Chondrocyte (in vitro differentiated cells): ENCODE measurements around the gene AMPH. TPM values are rescaled to one million over a fixed set of nuclear protein-coding genes. Genes with fewer than 3 reads are reported as not detected.

Experiments
- DNase-seq: peaks from one replicate; pipeline ENCODE4 v3.0.0; 2021; ENCODE audit warnings: mixed read lengths, low spot score
- H3K27ac Mint-ChIP-seq: one replicate; pipeline ENCODE4 v1.8.0; 2021; ENCODE audit warnings: mild to moderate bottlenecking, moderate library complexity, mixed read lengths; ENCODE audit not compliant: unreplicated experiment
- H3K27me3 Mint-ChIP-seq: 2 replicates; pipeline ENCODE4 v1.8.0; 2021; ENCODE audit warnings: low read depth, mixed read lengths
- H3K36me3 Mint-ChIP-seq: 2 replicates; pipeline ENCODE4 v1.8.0; 2021; ENCODE audit warnings: low read depth, mixed read lengths
- H3K4me1 Mint-ChIP-seq: 2 replicates; pipeline ENCODE4 v1.8.0; 2021; ENCODE audit warnings: low read depth, mild to moderate bottlenecking, mixed read lengths
- H3K4me3 Mint-ChIP-seq: one replicate; pipeline ENCODE4 v1.8.0; 2021; ENCODE audit warnings: mild to moderate bottlenecking, moderate library complexity, mixed read lengths; ENCODE audit not compliant: unreplicated experiment
- H3K9me3 Mint-ChIP-seq: 2 replicates; pipeline ENCODE4 v1.8.0; 2021; ENCODE audit warnings: low read depth, mixed read lengths
- total RNA-seq: library from RNA; stranded (reverse); gene quantifications from 3 replicates; pipeline ENCODE4 v1.2.1, GENCODE V29; 2021
- TF ChIP-seq, protein P1 (sequence below): fragments of 200-600 bp; sonication (generic); IDR thresholded peaks from 2 replicates; pipeline ENCODE4 v1.5.0; 2021; ENCODE audit warnings: antibody characterized with exemption, mild to moderate bottlenecking, moderate library complexity

The AMPH gene
- total RNA-seq, 1 donor from 2014 or later: 2.3 TPM

DNA sequence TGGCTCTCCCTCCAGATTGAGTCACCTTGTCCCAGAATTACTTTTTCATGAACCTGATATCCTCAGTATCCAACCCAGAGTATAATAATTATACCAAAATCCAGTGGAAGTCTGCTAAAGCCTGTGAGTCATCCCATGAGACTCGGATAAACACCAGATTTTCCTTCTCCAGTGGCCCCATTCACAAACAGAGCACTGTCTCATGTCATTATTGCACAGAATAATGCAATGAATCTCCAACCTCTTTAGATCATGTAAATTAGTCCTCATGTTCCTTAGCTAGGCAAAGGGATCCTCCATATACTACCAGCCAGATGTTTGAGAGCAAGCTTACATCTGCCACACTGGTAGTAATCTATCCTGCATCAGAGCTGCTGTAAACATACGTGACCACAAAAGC lies 89.0 kb downstream of the AMPH start:
- H3K27ac Mint-ChIP-seq: no peak overlapping the region
- H3K4me3 Mint-ChIP-seq: no peak overlapping the region
- H3K27me3 Mint-ChIP-seq: peaks cover 2% of the 10 kb centered on the region
- H3K36me3 Mint-ChIP-seq: no peaks in the 10 kb centered on the region
- peaks cover 9% of the 10 kb centered on the region for H3K4me1 Mint-ChIP-seq
- DNase-seq: no peak
- TF ChIP-seq, protein P1, sequence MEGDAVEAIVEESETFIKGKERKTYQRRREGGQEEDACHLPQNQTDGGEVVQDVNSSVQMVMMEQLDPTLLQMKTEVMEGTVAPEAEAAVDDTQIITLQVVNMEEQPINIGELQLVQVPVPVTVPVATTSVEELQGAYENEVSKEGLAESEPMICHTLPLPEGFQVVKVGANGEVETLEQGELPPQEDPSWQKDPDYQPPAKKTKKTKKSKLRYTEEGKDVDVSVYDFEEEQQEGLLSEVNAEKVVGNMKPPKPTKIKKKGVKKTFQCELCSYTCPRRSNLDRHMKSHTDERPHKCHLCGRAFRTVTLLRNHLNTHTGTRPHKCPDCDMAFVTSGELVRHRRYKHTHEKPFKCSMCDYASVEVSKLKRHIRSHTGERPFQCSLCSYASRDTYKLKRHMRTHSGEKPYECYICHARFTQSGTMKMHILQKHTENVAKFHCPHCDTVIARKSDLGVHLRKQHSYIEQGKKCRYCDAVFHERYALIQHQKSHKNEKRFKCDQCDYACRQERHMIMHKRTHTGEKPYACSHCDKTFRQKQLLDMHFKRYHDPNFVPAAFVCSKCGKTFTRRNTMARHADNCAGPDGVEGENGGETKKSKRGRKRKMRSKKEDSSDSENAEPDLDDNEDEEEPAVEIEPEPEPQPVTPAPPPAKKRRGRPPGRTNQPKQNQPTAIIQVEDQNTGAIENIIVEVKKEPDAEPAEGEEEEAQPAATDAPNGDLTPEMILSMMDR: no peak
- no peaks in the 10 kb centered on the region for H3K9me3 Mint-ChIP-seq

DNA sequence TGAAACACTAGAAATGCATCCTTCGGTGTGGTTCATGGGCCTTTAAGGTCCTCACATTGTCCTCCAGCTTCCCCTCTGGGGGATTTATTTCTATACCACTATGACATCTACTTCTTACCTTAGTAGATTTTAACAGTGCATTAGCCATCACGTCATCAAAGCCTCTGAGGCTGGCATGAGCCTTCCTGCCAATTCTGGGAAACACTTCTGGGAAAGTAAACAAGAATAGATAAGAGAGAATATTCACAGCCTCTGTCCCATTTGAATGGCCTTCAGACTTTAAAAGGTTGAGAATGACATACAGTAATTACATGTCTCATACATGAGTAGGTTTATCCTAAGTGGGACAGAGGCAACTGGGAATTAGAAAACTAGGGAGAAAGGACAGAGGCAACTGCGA lies 89.7 kb downstream of the AMPH start:
- H3K9me3 Mint-ChIP-seq: no peaks in the 10 kb centered on the region
- H3K27me3 Mint-ChIP-seq: no peaks in the 10 kb centered on the region
- H3K4me3 Mint-ChIP-seq: no peak overlapping the region
- DNase-seq: no peak
- peaks cover 9% of the 10 kb centered on the region for H3K4me1 Mint-ChIP-seq
- no peak overlapping the region for H3K27ac Mint-ChIP-seq
- TF ChIP-seq, protein P1: no peak
- H3K36me3 Mint-ChIP-seq: no peaks in the 10 kb centered on the region

DNA sequence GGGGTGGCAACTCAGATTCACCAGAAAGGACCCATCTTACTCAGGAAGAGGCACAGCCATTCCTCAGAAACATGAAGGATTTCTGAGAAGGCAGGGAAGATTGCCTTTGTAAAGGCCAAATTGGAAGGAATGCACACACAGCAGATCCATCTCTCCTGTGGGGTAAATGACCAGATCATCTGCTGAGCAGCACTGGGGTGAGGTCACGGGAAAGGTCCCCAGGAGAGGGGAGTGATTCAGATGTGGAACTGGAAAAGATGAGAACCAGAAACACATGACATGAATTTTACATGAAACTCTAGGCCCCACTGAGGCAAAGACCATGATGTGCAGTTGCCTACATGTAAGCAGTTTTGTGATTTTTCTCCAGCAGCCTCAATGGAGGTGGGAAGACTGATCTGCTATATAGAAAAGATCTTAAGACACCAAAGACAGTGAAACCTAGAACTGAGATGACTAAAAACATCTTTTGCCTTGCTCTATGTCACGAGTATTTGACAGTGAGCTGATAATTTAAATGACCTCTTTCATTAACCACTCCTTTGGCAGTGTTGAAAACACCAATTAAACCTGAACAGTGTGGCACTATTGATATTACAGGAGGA lies 91.6 kb downstream of the AMPH start:
- TF ChIP-seq, protein P1: no peak
- no peaks in the 10 kb centered on the region for H3K9me3 Mint-ChIP-seq
- DNase-seq: no peak
- peaks cover 9% of the 10 kb centered on the region for H3K4me1 Mint-ChIP-seq
- H3K27ac Mint-ChIP-seq: no peak overlapping the region
- no peaks in the 10 kb centered on the region for H3K27me3 Mint-ChIP-seq
- no peak overlapping the region for H3K4me3 Mint-ChIP-seq
- no peaks in the 10 kb centered on the region for H3K36me3 Mint-ChIP-seq

DNA sequence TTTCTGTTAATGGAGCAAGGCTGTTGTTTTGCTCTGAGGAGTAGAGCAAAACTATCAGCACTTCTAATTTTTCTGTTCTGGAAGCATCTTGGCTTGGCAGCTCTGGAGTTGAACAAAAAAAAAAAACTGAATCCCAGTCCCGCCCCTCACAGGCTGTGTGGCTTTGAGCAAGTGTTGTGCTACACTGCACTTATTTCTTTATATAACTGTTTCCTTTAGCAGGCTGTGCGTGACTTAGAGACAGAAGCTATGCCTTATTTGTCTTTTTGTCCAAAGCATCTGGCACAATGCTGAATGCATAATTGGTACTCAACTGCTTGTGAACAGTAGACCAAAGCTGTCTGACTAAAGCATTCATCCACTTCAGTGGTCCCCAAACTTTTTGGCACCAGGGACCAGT lies 96.1 kb downstream of the AMPH start:
- H3K36me3 Mint-ChIP-seq: no peaks in the 10 kb centered on the region
- H3K9me3 Mint-ChIP-seq: no peaks in the 10 kb centered on the region
- no peaks in the 10 kb centered on the region for H3K4me1 Mint-ChIP-seq
- H3K27me3 Mint-ChIP-seq: no peaks in the 10 kb centered on the region
- no peak for DNase-seq
- no peak overlapping the region for H3K27ac Mint-ChIP-seq
- H3K4me3 Mint-ChIP-seq: no peak overlapping the region
- TF ChIP-seq, protein P1: no peak

DNA sequence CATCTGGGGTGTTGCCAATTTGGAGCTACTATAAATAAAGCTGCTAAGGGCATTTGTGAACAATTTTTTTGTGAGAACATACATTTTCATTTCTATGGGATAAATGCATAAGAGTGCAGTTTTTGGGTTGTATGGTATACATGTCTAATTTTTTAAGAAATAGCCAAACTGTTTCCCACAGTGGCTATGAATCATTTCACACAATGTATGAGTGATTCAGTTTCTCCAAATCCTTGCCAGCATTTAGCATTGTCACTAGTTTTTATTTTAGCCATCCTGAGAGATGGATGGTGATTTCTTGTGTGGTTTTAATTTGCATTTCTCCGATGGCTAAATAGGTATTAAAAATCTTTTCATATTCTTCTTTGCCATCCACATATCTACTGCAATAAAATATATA lies 105.3 kb downstream of the AMPH start:
- no peaks in the 10 kb centered on the region for H3K27me3 Mint-ChIP-seq
- no peak overlapping the region for H3K4me3 Mint-ChIP-seq
- TF ChIP-seq, protein P1: no peak
- no peak overlapping the region for H3K27ac Mint-ChIP-seq
- no peaks in the 10 kb centered on the region for H3K4me1 Mint-ChIP-seq
- no peaks in the 10 kb centered on the region for H3K36me3 Mint-ChIP-seq
- DNase-seq: no peak
- no peaks in the 10 kb centered on the region for H3K9me3 Mint-ChIP-seq
